GM10266 (cell line): ENCODE measurements around the gene CRIP2.

Source experiments
- DNase-seq: peaks from one replicate; pipeline ENCODE4 v3.0.0; 2012; ENCODE audit errors: extremely low spot score
- TF ChIP-seq, protein P1 (sequence below): IDR thresholded peaks from 2 replicates; pipeline ENCODE4 v1.5.1; 2012; ENCODE audit warnings: mild to moderate bottlenecking, low read depth; ENCODE audit not compliant: control insufficient read depth, insufficient read depth; ENCODE audit errors: missing control alignments

The CRIP2 gene

DNA sequence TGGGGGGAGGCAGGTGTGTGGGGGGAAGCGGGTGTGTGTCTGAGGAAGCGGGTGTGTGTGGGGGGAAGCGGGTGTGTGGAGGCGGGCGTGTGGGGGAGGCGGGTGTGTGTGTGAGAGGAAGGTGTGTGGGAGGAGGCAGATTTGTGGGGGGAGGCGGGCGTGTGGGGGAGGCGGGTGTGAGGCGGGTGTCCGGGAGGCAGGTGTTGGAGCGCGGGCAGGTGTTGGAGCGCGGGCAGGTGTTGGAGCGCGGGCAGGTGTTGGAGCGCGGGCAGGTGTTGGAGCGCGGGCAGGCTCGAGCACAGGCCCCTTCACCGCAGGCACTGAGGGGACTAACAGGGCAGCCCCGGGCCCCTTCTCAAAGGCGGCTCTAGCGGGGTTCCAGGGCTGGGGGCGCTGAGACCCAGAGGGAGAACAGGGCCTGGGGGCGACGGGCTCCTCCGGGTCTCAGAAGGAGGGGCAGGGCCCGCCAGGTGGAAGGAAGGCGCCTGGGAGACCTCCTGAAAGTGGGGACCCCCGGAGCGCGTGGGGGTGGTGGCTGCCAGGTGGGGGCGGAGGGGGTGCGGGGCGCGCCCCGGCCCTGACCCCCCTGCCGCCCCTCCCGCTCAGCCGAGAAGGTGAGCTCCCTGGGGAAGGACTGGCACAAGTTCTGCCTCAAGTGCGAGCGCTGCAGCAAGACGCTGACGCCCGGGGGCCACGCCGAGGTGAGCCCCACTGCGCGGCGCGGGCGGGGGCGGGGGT, 3.2 kb downstream of the CRIP2 start:
- TF ChIP-seq, protein P1, sequence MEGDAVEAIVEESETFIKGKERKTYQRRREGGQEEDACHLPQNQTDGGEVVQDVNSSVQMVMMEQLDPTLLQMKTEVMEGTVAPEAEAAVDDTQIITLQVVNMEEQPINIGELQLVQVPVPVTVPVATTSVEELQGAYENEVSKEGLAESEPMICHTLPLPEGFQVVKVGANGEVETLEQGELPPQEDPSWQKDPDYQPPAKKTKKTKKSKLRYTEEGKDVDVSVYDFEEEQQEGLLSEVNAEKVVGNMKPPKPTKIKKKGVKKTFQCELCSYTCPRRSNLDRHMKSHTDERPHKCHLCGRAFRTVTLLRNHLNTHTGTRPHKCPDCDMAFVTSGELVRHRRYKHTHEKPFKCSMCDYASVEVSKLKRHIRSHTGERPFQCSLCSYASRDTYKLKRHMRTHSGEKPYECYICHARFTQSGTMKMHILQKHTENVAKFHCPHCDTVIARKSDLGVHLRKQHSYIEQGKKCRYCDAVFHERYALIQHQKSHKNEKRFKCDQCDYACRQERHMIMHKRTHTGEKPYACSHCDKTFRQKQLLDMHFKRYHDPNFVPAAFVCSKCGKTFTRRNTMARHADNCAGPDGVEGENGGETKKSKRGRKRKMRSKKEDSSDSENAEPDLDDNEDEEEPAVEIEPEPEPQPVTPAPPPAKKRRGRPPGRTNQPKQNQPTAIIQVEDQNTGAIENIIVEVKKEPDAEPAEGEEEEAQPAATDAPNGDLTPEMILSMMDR: no peak
- no peak for DNase-seq

DNA sequence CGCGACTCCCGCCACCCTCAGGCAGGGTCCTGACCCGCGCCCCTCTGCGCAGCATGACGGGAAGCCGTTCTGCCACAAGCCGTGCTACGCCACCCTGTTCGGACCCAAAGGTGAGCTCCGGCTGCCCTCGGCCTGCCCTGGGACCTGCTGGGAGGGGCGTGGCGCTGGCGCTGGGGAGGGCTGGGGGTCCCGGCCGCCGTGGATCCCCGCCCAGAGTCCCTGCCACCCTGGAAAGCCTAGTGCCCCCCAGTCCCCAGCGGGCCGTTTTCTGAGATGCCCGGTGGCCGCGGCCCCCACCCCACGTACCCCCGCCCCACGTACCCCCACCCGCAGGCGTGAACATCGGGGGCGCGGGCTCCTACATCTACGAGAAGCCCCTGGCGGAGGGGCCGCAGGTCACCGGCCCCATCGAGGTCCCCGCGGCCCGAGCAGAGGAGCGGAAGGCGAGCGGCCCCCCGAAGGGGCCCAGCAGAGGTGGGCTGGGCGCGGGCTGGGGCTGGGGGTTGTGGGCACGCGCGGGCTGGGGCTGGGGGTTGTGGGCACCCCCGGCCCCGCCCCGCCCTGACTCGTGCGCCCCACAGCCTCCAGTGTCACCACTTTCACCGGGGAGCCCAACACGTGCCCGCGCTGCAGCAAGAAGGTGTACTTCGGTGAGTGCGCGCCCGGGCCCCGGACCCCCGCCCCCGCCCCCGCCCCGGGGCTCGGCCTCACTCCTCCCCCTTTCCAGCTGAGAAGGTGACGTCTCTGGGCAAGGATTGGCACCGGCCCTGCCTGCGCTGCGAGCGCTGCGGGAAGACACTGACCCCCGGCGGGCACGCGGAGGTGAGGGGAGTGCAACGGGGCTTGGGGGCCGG, 4.0 kb downstream of the CRIP2 start:
- DNase-seq: no peak
- TF ChIP-seq, protein P1: no peak

DNA sequence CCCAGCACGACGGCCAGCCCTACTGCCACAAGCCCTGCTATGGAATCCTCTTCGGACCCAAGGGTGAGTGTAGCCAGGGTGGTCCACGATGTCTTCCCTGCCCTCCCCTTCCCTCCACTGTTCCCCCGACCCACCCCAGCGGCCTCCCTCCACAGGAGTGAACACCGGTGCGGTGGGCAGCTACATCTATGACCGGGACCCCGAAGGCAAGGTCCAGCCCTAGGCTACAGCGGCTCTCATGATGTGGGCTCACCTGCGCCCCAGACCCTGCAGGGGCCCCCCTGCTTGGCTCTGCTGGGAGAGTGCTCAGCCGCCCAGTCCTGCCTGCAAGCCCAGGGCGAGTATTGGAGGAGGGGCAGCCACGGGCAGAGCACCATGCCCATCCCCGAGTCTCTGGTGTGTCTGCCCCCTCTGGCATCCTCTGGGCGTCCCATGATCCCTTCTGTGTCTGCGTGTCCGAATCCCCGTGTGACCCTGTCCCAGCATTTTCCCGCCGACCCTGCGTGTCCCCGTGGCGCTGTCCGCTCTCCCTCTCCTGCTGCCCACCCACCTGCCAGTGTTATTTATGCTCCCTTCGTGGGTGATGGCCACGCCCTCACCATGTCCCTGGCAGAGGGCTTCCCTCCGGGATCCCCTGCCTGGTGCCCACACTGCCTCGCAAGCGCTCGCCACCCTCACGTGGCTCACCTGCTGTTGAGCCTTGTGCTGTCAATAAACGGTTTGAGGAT, 5.0 kb downstream of the CRIP2 start:
- TF ChIP-seq, protein P1: no peak
- no peak for DNase-seq

DNA sequence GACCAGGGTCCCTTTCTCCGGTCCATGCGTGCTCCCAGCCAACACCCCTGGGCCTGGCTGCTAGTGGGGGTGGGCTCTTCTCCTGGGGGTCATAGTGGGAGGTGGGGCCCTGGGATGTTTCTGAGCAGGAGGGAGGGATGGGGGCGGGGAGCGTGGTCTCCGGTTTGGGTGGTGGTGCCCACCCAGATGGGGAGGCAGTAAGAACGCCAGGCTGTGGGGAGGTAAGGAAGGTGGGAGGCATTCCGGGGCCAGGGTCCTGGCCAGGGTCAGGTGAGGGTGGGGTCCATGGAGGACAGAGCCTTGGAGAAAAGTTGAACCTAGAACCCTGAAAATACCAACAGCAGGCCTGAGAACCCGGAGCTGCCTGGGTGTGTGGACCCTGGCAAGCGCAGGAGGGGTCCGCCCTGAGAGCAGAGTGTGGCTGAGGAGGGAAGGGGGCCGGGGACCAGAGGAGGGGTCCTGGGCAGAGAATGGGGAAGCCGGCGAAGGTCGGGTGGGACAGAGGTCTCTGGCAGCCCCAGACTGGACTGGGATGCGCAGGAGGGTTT, 5.7 kb downstream of the CRIP2 start:
- TF ChIP-seq, protein P1: no peak
- no peak for DNase-seq

DNA sequence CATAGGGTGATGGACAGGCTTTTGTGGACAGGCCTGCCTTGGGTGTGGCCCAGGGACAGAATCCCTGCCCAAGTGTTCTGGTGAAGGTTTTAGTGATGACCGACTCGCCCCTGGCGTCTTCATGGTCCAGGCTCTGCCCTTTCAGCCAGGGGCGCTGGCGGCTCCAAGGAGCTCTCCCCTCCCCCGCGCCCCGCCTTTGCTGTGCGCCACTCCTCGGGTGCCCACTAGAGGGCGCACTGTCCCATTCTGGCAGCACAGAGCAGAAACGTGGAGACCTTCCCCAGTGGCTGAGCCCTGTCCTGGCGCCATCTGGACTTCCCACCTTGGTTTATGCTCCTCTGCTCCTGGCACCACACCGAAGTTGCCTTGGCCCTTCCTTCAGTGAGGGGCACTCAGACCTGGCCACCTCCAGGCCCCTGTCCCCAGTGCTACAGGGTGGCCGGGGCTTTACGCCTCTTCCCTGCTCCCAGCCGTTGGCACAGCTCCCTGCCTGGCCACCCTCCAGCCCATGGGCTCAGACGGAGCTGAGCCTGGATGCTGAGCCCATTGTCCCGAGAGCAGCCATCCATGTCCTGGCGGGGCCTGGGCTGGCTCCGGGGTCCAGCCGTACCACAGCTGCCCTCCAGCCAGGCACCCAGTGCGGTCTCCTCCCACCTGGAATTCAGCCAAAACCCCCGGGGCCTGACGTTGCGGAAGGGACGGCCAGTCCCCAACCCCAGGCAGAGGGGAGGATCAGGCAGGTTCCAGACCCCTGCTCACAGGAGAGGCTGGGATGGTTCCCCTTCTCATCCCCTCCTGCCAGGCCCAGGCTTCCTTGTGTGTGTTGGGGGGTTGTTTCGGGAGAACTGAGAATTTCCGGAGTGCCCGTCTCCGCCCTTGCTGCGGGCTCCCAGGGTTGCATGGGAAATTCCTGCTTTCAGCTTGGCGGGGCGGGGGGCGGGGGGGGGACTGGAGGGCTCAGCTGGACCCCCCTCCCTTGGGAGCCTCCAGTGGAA, 6.5 kb downstream of the CRIP2 start:
- DNase-seq: peak; percentile 96

More for the DNA sequence above, 6.5 kb downstream of the CRIP2 start:
- TF ChIP-seq, protein P1: peak; percentile 100
